Stimulated activated naive B cell treated with anti-CD40 and anti-IgM and Interleukin-4, amounts not matched to agents 10 μg/mL and 1 μg/mL and 100 μg/mL, for 72 hours (primary cell): ENCODE data around the gene KLHDC7A.
A peak's percentile ranks its signal among the peaks of the same experiment; 100 is the strongest.
"Not testable (repeated sequence)": the region's sequence is repeated elsewhere in the genome, so short reads cannot be mapped to it uniquely, and the experiment has no call there.

Experiments used
- ATAC-seq, 2 donors: fragments of 150-1000 bp; cut with Tn5 transposase; replicated peaks; 2 replicates each; pipeline ENCODE4 v1.10.0; 2021; ENCODE audit warnings: moderate library complexity in 1 of 2
- DNase-seq: peaks from one replicate; pipeline ENCODE4 v3.0.0; 2021
- H3K27ac Mint-ChIP-seq: one replicate; pipeline ENCODE4 v1.8.0; 2022; ENCODE audit warnings: mild to moderate bottlenecking, mixed read lengths
- H3K27me3 Mint-ChIP-seq, 2 donors: one replicate each; pipeline ENCODE4 v1.8.0; 2022; ENCODE audit warnings: mixed read lengths in 2 of 2
- H3K36me3 Mint-ChIP-seq, 2 donors: one replicate each; pipeline ENCODE4 v1.8.0; 2022; ENCODE audit warnings: mixed read lengths in 2 of 2, mild to moderate bottlenecking in 1 of 2
- H3K4me1 Mint-ChIP-seq, 2 donors: one replicate each; pipeline ENCODE4 v1.8.0; 2022; ENCODE audit warnings: mixed read lengths in 2 of 2, mild to moderate bottlenecking in 1 of 2
- H3K4me3 Mint-ChIP-seq, 2 donors: one replicate each; pipeline ENCODE4 v1.8.0; 2022; ENCODE audit warnings: mild to moderate bottlenecking in 2 of 2, mixed read lengths in 2 of 2, moderate library complexity in 1 of 2
- H3K9me3 Mint-ChIP-seq, 2 donors: one replicate each; pipeline ENCODE4 v1.8.0; 2022; ENCODE audit warnings: mixed read lengths in 2 of 2, mild to moderate bottlenecking in 1 of 2

Gene KLHDC7A

GRCh38 chr1:18480315-18481189 lies at the start of gene KLHDC7A:
Gene KLHDC7A, plus strand, starts transcription at chr1:18480930. Its CDS starts 52 bp downstream, at chr1:18480982.
- Mint-ChIP-seq H3K27me3 (peaks cover 11 to 21% of the 10 kb centered on the region in 2 donors), H3K9me3 (no peaks in the 10 kb centered on the region), H3K4me1 (peaks cover 4 to 10% of the 10 kb centered on the region in 2 donors), H3K4me3 (no peak within 1 kb of the TSS), H3K27ac (no peak within 1 kb of the TSS), H3K36me3 (no peaks in the 10 kb centered on the region)
- DNase-seq, result no peak
- ATAC-seq, result no peak

DNA sequence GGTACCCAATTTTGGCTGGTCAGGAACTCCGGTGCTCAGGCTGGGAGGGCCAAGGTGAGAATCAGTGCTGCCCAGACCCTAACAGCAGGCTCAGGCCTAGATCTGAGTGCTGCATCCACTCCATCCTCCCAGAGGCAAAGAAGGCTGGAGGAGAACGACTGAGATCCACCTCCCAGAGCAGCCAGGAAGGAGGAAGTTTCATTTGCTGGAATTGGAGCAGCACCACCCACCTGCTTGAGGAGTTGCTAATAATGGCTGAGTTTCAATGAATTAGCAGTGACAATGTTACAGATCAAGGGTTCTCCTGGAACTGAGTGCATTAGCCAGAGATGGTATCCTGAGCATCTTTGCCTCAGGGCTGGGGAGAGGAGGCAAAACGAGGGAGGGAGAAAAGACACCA lies 46.7 kb upstream of the KLHDC7A start:
- Mint-ChIP-seq H3K27me3 (peaks cover 19 to 40% of the 10 kb centered on the region in 2 donors), H3K4me1 (no peaks in the 10 kb centered on the region), H3K27ac (no peak overlapping the region), H3K36me3 (peaks cover 0 to 4% of the 10 kb centered on the region in 2 donors), H3K4me3 (no peak overlapping the region), H3K9me3 (peaks cover 11 to 14% of the 10 kb centered on the region in 2 donors)
- ATAC-seq (no peak), DNase-seq (no peak)

- Mint-ChIP-seq H3K36me3 (peaks cover 0 to 4% of the 10 kb centered on the region in 2 donors), H3K9me3 (peaks cover 11% of the 10 kb centered on the region in 2 donors), H3K27ac (no peak overlapping the region), H3K27me3 (peaks cover 17 to 26% of the 10 kb centered on the region in 2 donors), H3K4me3 (no peak overlapping the region), H3K4me1 (no peaks in the 10 kb centered on the region)
- no peak for DNase-seq
- ATAC-seq, result no peak
These were observed 40.1 kb upstream of the KLHDC7A start for GRCh38 chr1:18440385-18441226.

- peaks cover 7 to 11% of the 10 kb centered on the region in 2 donors for H3K9me3 Mint-ChIP-seq
- no peak overlapping the region for H3K27ac Mint-ChIP-seq
- H3K4me3 Mint-ChIP-seq, result no peak overlapping the region
- no peak for DNase-seq
- peaks cover 14 to 18% of the 10 kb centered on the region in 2 donors for H3K27me3 Mint-ChIP-seq
- no peak for ATAC-seq
- no peaks in the 10 kb centered on the region for H3K4me1 Mint-ChIP-seq
- no peaks in the 10 kb centered on the region for H3K36me3 Mint-ChIP-seq
These were observed 36.9 kb upstream of the KLHDC7A start for GRCh38 chr1:18443587-18444520.

GRCh38 chr1:18444563-18444962 lies 36.2 kb upstream of the KLHDC7A start:
- no peak overlapping the region for H3K4me3 Mint-ChIP-seq
- H3K4me1 Mint-ChIP-seq, result no peaks in the 10 kb centered on the region
- ATAC-seq (no peak), DNase-seq (no peak)
- peaks cover 7 to 11% of the 10 kb centered on the region in 2 donors for H3K9me3 Mint-ChIP-seq
- H3K27ac Mint-ChIP-seq, result no peak overlapping the region
- H3K36me3 Mint-ChIP-seq, result no peaks in the 10 kb centered on the region
- peaks cover 14 to 18% of the 10 kb centered on the region in 2 donors for H3K27me3 Mint-ChIP-seq

- ATAC-seq, result no peak
- Mint-ChIP-seq H3K4me1 (no peaks in the 10 kb centered on the region), H3K36me3 (no peaks in the 10 kb centered on the region), H3K4me3 (no peak overlapping the region), H3K27ac (no peak overlapping the region), H3K27me3 (peaks cover 11 to 21% of the 10 kb centered on the region in 2 donors), H3K9me3 (peaks cover 3 to 7% of the 10 kb centered on the region in 2 donors)
- no peak for DNase-seq
These were observed 34.0 kb upstream of the KLHDC7A start for GRCh38 chr1:18446751-18447150.

GRCh38 chr1:18447509-18448220 lies 33.1 kb upstream of the KLHDC7A start:
- H3K36me3 Mint-ChIP-seq, result no peaks in the 10 kb centered on the region
- no peak overlapping the region for H3K27ac Mint-ChIP-seq
- ATAC-seq, result no peak
- peaks cover 10 to 21% of the 10 kb centered on the region in 2 donors for H3K27me3 Mint-ChIP-seq
- DNase-seq, result no peak
- peaks cover 4 to 12% of the 10 kb centered on the region in 2 donors for H3K9me3 Mint-ChIP-seq
- no peaks in the 10 kb centered on the region for H3K4me1 Mint-ChIP-seq
- no peak overlapping the region for H3K4me3 Mint-ChIP-seq

GRCh38 chr1:18448889-18449288 lies 31.8 kb upstream of the KLHDC7A start:
- no peak overlapping the region for H3K4me3 Mint-ChIP-seq
- no peak for ATAC-seq
- peaks cover 4 to 12% of the 10 kb centered on the region in 2 donors for H3K9me3 Mint-ChIP-seq
- no peak for DNase-seq
- no peak overlapping the region for H3K27ac Mint-ChIP-seq
- H3K4me1 Mint-ChIP-seq, result no peaks in the 10 kb centered on the region
- no peaks in the 10 kb centered on the region for H3K36me3 Mint-ChIP-seq
- peaks cover 10 to 21% of the 10 kb centered on the region in 2 donors for H3K27me3 Mint-ChIP-seq

DNA sequence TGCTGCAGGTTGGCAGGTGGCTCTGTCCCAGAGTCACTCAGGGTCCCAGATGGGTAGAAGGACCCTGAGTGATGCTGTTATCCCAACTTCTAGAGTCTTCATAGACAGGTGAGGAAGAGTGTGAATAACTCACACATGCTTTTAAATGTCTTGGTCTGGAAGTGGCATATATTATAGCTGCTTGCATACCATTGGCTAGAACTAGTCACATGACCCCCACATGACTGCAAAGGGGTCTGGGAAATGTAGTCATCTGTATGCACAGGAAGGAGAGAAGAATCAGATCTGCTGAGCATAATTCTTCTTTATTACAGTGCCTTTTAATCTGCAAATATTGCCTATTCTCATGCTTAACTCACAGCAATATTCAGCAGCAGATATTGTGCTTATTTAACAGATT lies 28.2 kb upstream of the KLHDC7A start:
- H3K36me3 Mint-ChIP-seq, result no peaks in the 10 kb centered on the region
- H3K27ac Mint-ChIP-seq, result no peak overlapping the region
- no peaks in the 10 kb centered on the region for H3K4me1 Mint-ChIP-seq
- DNase-seq (no peak), ATAC-seq (peak; percentile 60 to 79)
- peaks cover 0 to 24% of the 10 kb centered on the region in 2 donors for H3K27me3 Mint-ChIP-seq
- no peak overlapping the region for H3K4me3 Mint-ChIP-seq
- peaks cover 2 to 5% of the 10 kb centered on the region in 2 donors for H3K9me3 Mint-ChIP-seq

GRCh38 chr1:18458133-18459092 lies 22.3 kb upstream of the KLHDC7A start:
- peaks cover 9 to 30% of the 10 kb centered on the region in 2 donors for H3K27me3 Mint-ChIP-seq
- no peaks in the 10 kb centered on the region for H3K4me1 Mint-ChIP-seq
- H3K4me3 Mint-ChIP-seq, result no peak overlapping the region
- no peak for DNase-seq
- H3K27ac Mint-ChIP-seq, result no peak overlapping the region
- H3K36me3 Mint-ChIP-seq, result no peaks in the 10 kb centered on the region
- H3K9me3 Mint-ChIP-seq, result no peaks in the 10 kb centered on the region
- ATAC-seq, result no peak

GRCh38 chr1:18461656-18462055 lies 19.1 kb upstream of the KLHDC7A start:
- H3K27ac Mint-ChIP-seq, result no peak overlapping the region
- no peaks in the 10 kb centered on the region for H3K36me3 Mint-ChIP-seq
- ATAC-seq (no peak), DNase-seq (no peak)
- no peaks in the 10 kb centered on the region for H3K4me1 Mint-ChIP-seq
- H3K27me3 Mint-ChIP-seq, result peaks cover 9 to 27% of the 10 kb centered on the region in 2 donors
- no peak overlapping the region for H3K4me3 Mint-ChIP-seq
- no peaks in the 10 kb centered on the region for H3K9me3 Mint-ChIP-seq

- not testable (repeated sequence) for H3K9me3 Mint-ChIP-seq, ATAC-seq, H3K27ac Mint-ChIP-seq, H3K4me3 Mint-ChIP-seq, H3K36me3 Mint-ChIP-seq, H3K4me1 Mint-ChIP-seq, DNase-seq
- peaks cover 9 to 31% of the 10 kb centered on the region in 2 donors for H3K27me3 Mint-ChIP-seq
These were observed 18.2 kb upstream of the KLHDC7A start for GRCh38 chr1:18462517-18462916.
